Activated CD8-positive, alpha-beta memory T cell treated with anti-CD3 and anti-CD28 coated beads for 36 hours (primary cell): Measurements from ENCODE around the gene SLC38A9. TPM values are rescaled to one million over a fixed set of nuclear protein-coding genes. Genes with fewer than 3 reads are reported as not detected.
"Not testable (repeated sequence)": the region's sequence is repeated elsewhere in the genome, so short reads cannot be mapped to it uniquely, and the experiment has no call there.

Source experiments
- CTCF ChIA-PET: fragments of 350-600 bp; sonication (Branson Sonifier 250); formaldehyde crosslinking; loops from one replicate; lab custom pipeline; 2021; ENCODE audit warnings: antibody characterized with exemption; lab: Charles Lee
- POLR2A ChIA-PET: fragments of 350-600 bp; sonication (Branson Sonifier 250); formaldehyde crosslinking; loops from one replicate; lab custom pipeline; 2021; ENCODE audit warnings: antibody characterized with exemption; lab: Charles Lee
- total RNA-seq, 2 experiments: library from RNA; stranded (reverse); gene quantifications; one replicate each; pipeline ENCODE4 v1.2.3, GENCODE V29; 2021

SLC38A9 gene
- total RNA-seq, 2 experiments from 2014 or later = 19.2 to 21.2 TPM

- ChIA-PET CTCF (no interaction called here), POLR2A (interaction anchor here (0.6 kb wide), 1 partner anchor 120 kb away, joined by 3 read pairs; no protein-coding TSS in a partner anchor)
Observed at GRCh38 chr5:55711507-55712022, 559 bp downstream of the SLC38A9 start.

DNA sequence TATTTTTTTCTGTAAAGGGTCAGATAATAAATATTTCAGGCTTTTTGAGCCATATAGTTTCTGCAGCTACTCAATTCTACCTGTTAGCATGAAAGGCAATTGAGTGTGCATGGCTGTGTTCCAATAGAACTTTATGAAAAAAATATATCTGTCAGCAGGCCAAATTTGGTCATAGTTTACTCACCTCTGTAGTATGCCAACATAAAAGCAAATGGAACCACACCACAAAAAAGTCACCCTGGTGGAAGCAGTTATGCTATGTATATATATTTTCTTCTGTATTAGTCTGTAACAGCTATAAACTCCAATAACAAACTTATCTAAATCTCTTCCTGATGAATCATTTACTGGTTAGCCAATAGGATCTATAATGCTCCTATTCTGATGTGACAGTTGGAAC, 3.4 kb downstream of the SLC38A9 start:
- POLR2A ChIA-PET = no interaction called here
- CTCF ChIA-PET = no interaction called here

DNA sequence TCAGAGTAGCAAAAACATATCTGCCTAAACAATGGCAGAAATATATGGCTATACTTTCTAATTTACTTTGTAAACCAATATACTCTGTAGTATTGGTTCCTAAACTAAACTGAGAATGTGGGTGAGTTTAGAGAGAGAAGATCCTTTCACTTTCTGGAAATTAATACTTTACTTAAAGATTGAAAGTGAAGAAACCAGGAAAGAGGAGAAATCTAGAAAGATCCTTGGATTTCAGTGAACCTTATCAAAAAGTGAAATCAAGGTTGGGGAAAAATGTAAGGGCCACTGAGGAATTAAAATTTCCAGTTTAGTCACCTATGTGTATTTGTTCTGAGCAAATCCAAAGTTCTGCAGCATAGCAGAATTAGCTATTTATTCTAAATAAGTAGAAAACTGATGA, 5.9 kb downstream of the SLC38A9 start:
- CTCF ChIA-PET = no interaction called here
- POLR2A ChIA-PET = no interaction called here

DNA sequence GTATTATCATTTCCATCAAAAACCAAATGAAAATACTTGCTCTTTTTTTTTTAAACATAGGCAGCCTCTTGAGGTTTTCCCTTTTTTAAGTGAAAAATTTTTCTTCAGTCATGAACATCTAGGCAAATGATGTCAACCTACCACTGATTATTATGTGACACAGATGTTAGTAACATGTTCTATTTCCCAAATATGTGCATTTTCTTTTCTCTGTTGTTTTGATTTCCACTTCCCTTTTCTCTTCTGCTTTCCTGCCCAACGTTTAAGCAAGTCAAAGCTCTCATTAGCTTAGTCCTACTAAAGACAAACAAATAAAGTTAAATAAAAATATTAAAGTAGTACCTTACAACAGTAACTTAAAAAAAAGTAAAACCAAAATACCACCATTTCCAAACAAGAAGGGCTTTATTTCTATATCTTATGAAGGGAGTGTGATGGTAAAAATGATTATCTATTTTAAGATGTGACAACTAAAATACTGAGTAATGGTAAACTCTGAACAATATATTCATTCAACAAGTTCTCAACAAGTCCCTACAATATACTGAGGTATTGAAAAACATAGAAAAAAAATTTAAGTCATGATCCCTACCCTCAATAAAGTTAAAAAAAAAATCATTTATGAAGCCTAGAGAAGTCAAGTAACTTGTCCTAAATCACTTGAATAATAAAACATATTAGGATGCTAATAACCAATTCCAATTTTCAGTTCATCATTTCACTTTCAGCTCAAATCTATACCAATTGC, 9.4 kb downstream of the SLC38A9 start:
- POLR2A ChIA-PET = no interaction called here
- CTCF ChIA-PET = no interaction called here

GRCh38 chr5:55701462-55702103, 10.5 kb downstream of the SLC38A9 start:
- POLR2A ChIA-PET = no interaction called here
- CTCF ChIA-PET = no interaction called here

- ChIA-PET CTCF (no interaction called here), POLR2A (no interaction called here)
Observed at GRCh38 chr5:55700745-55701144, 11.4 kb downstream of the SLC38A9 start.

DNA sequence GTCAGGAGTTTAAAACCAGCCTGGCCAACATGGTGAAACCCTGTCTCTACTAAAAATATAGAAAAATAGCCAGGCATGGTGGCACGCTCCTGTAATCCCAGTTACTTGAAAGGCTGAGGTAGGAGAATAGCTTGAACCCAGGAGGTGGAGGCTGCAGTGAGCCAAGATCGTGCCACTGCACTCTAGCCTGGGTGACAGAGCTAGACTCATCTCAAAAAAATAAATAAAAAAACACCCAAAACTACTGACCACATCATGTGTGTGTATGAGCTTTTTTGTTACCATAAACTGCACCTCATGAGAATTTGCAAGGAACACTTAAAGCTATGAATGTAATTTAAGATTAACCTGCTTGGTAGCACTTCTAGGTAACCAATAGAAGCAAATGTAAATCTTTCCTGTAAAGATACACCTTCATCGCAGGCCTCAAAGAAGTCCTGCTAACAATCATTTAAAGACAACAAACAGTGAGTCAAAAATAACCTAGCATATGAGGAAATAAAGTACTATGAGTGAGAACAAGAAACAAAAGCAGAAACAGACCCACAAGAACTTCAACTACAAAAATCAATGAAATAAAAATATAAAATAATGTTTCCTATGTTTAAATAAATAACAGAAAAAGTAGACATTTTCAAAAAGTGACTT, 13.0 kb downstream of the SLC38A9 start:
- CTCF ChIA-PET = no interaction called here
- POLR2A ChIA-PET = no interaction called here

DNA sequence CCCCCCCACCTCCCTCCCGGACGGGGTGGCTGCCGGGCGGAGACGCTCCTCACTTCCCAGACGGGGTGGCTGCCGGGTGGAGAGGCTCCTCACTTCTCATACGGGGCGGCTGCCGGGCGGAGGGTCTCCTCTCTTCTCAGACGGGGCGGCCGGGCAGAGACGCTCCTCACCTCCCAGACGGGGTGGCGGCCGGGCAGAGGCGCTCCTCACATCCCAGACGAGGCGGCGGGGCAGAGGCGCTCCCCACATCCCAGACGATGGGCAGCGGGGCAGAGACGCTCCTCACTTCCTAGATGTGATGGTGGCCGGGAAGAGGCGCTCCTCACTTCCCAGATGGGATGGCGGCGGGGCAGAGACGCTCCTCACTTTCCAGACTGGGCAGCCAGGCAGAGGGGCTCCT, 15.4 kb downstream of the SLC38A9 start:
- CTCF ChIA-PET, POLR2A ChIA-PET: not testable (repeated sequence)

DNA sequence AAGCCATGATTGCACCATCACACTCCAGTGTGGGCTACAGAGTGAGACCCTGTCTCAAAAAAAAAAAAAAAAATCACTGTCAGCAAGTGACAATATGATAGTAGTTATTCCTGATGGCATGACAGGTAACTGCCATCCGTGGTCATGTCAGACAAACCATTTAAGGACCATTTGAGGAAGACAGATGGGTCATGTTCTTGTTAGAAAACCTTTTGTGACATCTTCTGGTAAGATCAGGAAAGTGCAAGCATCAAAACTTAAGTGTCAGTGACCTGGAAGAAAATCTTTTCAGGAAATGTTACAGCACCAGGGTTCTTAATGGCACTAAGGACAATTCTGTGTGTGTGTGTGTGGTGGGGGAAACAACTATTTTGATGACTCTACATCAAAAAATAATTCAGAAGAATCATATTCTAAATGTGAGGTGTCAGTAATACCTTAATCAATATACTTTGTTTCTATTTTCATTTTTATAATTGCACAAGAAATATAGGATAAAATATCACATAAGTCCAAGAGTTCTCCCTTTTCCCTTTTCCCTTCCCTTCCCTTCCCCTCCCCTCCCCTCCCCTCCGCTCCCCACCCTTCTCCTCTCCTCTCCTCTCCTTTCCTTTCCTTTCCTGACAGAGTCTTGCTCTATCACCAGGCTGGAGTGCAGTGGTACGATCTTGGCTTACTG, 17.8 kb downstream of the SLC38A9 start:
- POLR2A ChIA-PET = no interaction called here

GRCh38 chr5:55692509-55692908, 19.6 kb downstream of the SLC38A9 start:
- CTCF ChIA-PET = interaction anchor here (0.6 to 1.1 kb wide), 4 partner anchors 212 to 519 kb away, joined by 3 to 4 read pairs (median 4); partner anchors contain the start of gene CDC20B

More for the DNA sequence above, 17.8 kb downstream of the SLC38A9 start:
- CTCF ChIA-PET = no interaction called here

GRCh38 chr5:55692106-55692417, 20.1 kb downstream of the SLC38A9 start:
- CTCF ChIA-PET = interaction anchor here (0.6 to 1.1 kb wide), 4 partner anchors 213 to 519 kb away, joined by 3 to 4 read pairs (median 4); partner anchors contain the start of gene CDC20B
- POLR2A ChIA-PET = no interaction called here

More at GRCh38 chr5:55692509-55692908, 19.6 kb downstream of the SLC38A9 start:
- POLR2A ChIA-PET = no interaction called here

DNA sequence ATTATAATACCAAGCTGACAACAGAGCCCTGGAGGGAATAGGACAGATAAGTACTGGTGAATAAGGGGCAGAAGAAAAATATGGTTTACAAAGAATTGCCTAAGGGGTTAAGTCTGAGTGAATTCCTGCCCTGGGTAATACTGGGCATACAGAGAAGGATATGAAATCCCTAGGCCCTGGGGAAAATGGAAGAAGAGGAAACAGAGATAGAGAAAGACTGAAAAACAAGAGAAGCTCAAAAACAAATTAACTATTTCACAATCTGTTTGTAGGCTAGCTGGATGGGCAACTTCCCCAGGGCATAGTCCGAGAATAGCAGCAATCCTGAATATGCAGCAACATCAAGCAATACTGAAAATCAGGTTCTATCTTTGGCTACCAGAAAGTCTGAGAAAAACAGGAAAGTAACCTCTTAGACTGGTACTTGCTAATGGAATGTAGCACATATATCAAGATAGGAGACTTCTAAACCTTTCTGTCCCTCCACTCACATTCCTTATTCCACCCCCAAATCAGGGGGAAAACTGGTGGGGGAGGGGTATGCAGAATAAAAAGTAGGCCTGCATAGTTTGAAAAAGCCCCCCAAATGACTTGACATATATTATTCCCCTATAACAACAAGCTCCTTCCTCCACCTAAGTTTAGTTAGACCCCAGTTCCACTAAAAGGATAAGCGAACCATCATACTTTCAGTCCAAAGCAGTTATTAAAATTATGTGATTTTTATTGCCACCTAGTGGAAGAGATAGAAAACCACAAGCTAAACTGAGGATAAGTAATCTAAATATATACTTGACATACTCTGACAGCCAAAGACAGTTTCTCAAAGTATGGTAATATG, 20.6 kb downstream of the SLC38A9 start:
- ChIA-PET CTCF (interaction anchor here (0.6 to 1.1 kb wide), 5 partner anchors 13 to 502 kb away, joined by 3 to 6 read pairs (median 4); no protein-coding TSS in a partner anchor), POLR2A (no interaction called here)

DNA sequence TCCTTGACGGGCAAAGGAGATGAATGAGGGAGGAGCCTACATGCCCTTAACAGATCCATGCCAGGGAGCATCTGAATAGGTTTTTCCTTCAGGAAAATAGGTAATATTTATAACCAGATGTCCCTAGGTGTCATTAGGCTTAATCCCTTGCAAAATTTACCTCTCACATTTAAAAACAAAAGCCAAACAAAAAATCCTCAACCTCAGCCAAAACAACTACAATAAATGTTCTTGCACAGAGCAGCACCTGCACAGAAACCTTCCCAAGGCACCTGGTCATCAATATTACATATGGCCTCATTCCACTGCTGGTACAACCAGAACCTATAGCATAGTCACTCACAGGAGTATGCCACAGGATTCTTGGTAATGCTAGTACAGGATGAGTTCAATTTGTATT, 30.1 kb downstream of the SLC38A9 start:
- CTCF ChIA-PET = interaction anchor here (0.6 kb wide), 1 partner anchor 357 kb away, joined by 3 read pairs; no protein-coding TSS in a partner anchor
- POLR2A ChIA-PET = no interaction called here

DNA sequence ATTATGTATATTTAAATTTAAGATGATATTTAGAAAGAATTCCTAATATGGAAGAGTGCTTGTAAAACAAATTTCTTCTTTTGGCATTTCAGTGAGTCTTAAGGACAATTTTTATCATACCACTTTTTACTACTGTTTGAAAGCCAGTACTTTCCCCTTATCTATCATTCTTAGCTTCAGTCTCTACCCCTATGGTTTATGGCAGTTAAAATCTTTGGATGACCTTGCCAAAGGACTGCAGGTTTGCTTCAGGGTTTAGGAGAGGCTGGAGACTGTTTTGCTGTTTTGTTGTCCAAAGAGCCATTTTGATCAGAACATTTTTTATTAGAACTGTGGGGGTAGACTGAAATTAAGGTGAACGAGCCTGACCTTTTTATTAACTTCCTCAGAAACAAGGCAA, 30.8 kb downstream of the SLC38A9 start:
- CTCF ChIA-PET = no interaction called here
- POLR2A ChIA-PET = no interaction called here

- ChIA-PET CTCF (no interaction called here), POLR2A (no interaction called here)
Observed at GRCh38 chr5:55680353-55680752, 31.8 kb downstream of the SLC38A9 start.

GRCh38 chr5:55679556-55679955, 32.6 kb downstream of the SLC38A9 start:
- CTCF ChIA-PET = no interaction called here
- POLR2A ChIA-PET = no interaction called here

DNA sequence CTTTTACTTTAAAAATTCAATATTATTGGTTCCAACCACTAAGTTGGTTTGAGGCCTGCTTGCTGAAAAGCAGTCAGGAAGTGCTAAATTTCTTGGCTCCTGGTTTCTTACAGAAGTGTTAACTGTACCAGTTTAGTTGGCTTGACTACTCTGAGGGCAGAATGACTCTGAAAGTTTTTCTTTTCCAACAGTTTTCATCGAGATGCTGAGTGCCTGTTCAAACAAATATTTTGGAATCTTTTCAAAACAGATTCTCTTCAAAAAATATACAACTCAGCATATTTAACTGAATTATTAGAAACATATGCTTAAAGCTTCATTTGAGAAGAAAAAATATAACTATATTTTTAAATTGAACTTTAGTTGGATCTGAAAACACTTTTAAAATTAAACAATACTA, 37.0 kb downstream of the SLC38A9 start:
- POLR2A ChIA-PET = no interaction called here
- CTCF ChIA-PET = no interaction called here

- POLR2A ChIA-PET = no interaction called here
Observed at GRCh38 chr5:55674340-55674739, 37.8 kb downstream of the SLC38A9 start.

DNA sequence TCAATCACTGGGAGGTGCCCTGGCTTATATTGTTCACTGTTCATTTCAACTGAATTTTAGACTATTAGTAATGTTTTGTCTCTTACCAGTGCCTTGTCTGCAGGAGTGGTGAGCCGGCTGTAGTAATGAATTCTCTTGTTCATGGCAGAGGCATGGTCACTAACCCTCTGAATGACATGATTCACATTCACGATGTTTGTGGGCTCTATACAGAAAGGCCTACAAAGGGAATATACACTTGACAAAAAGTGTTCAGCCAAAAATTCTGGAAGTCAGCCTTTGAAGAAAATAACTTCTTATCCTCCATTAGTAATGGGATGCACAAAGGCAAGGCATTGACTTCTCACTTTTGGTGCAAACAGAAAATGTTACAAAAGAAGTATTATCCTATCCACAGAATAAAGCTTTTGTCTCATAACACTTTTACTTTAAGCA, 39.6 kb downstream of the SLC38A9 start:
- POLR2A ChIA-PET = no interaction called here

More at GRCh38 chr5:55674340-55674739, 37.8 kb downstream of the SLC38A9 start:
- CTCF ChIA-PET = no interaction called here

More for the DNA sequence above, 39.6 kb downstream of the SLC38A9 start:
- CTCF ChIA-PET = no interaction called here
